HG02763 (cell line): ENCODE measurements around the gene NR5A2.

Experiments used
- ATAC-seq: cut with Tn5 transposase; IDR thresholded peaks from one replicate; pipeline ENCODE4 v1.9.1; 2021; ENCODE audit warnings: mild to moderate bottlenecking, moderate library complexity; ENCODE audit not compliant: unreplicated experiment

The NR5A2 gene

DNA sequence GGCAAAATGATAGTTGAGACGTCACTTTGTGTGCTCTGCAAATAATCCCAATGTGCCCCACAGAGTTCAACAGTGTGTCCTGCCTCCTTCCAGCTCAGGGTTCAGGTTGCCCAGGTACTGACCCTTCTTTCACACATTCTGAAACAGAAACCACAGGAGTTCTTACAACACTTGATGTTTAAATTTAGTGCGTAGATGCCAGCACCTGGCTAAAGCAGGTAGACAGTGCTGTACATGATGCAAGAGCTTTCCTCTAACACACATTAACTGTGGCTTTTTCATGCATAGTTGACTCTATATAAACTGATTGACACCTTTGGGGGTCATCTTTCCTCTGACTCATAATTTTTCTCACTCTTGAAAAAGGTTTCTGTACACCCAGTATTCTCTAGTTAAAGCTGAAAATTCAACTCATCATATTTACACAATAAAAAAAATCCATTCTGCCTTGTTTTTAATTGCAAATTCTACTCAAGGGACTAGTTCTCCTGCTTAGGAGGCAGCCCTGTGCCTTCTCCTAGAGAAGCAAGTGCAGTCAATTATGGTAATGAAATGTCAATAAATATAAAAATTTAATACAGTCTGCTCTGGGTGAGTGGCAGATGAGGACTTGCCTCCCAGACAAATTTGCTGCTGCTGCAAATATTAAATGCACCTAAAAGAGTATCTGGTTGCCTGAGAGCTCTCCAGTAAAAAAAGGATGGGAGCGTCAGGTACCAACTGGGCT, 91.4 kb downstream of the NR5A2 start:
- no peak for ATAC-seq

DNA sequence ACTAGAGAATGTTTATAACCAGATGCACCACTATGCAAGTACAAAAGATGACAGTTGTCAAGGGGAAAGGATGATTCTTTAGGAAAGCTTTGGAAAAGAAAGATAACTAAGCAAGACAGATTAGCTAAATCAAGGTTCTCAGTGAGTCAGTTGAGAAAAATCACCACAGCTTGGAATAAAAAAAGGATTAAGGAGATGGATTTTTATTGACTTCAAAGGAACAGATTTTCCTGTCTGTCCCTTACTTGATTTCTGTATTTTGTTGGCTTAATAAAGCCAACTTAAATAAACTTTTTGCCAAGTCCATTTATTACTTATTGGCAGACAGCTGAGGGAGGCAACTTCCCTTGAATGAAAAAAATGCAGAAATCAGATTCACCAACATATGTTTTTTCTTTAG, 93.9 kb downstream of the NR5A2 start:
- ATAC-seq, result no peak

DNA sequence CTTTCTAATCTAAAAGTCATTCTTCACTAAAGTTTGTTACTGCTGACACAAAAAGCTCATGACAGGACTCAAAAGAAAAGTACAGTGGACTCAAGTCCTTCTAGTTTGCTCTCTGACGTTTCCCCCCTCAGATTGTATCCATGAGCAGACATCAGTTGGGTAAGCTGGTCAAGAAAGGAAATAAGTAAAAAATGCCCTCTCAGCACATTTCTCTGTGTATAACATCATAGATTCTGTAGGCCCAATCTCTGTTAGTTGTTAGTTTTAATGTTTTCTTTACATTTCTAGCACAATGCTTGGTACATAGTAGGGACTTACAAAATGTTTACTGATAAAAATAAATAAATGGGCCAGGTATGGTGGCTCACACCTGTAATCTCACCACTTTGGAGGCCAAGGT, 96.8 kb downstream of the NR5A2 start:
- no peak for ATAC-seq

DNA sequence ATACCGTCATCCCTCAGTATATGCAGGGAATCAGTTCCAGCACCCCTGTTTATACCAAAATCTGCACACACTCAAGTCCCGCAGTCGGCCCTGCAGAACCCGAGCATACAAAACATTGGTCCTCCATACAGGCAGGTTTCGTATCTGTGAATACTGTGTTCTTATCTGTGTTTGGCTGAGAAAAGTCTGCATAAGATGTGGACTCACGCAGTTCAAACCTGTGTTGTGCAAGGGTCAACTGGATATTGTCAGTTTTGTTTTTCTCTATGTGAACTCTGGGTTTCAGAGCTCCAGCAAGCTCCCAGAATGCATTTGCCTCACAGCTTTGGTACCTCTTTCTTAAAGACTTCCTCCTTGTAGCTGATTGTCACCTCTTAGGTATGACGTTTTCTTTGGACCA, 100.6 kb downstream of the NR5A2 start:
- ATAC-seq, result no peak

DNA sequence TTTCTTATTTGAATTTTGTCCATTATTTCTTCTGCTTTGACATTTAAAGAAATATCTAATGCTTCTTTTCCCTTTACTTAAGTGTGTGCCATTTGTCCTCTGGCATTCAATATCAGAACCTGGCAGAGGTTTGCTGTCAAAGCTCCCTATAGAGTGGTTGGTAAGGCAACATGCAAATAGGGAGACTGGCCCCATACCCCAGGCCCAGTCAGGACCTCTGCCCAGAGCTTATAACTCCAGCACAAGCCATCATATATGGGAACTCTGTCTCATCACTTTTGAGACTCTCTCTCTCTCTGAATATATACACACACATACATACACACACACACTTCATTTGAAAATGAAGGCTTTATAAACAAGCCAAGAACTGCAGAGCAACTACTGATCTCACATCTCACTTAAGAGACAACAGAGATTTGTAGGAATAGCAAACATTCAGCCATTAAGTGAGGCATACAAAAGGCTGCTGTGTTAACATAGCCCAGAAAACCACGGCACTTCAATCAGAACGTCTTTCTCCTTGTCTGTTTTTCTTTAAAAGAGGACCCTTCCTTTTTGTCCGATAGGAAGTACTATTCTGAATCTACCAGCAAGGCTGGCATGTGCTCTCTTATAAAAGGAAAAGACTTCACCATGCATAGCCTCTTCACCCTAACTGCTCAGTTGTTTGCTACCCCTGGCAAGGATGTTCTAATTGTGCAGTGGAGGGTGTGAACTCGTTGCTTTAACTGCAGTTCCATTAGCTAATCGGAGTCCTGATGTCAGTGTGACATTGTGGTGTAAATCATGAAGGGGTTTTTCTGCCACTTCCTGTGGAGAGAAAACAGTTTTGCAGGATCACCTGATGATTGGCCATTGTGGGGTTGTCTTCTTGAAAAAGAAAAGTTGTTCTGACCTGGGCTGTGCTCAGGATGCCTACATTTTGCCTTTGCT, 101.7 kb downstream of the NR5A2 start:
- ATAC-seq, result no peak

DNA sequence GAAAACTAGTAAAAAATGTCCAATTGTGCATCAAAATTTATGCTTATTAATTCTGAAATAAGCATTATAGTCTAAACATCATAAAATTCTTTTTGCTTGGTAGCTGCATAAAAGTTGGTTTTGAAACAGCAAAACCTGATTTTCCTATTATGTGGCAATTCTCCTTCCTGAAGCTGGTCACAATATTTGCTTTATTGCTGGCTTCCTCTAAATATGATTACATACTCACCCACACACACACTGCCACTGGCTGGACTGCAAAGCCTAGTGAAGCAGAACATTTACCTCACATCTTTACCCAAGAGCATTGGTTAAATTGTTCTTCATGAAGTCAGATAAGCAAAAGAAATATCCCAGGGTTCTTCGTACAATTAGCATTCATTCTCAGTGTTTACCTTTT, 103.0 kb downstream of the NR5A2 start:
- ATAC-seq, result no peak

DNA sequence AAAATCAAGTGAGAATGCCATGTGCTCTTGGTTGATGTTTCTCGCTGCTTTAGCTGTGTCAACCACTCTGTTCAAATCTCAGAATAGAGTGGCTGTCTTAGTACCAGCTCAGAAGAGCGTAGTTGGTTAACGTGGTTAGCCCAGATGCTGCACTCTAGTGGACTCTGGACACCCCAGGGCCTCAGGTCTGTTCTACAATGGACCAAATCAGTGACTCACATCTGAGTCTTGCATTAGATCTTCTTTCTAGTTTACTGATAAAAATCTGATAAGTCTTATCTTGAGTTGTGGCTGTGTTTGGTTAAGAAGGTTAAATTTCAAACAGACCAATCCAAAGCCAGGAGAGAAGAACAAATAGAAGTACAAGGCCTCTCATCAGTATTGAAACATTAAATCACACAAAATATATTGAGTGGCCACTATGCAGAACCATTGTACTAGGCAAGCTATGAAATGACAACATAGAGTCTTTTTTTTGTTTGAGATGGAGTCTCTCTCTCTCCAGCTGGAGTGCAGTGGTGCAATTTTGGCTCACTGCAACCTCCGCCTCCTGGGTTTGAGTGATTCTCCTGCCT, 104.1 kb downstream of the NR5A2 start:
- no peak for ATAC-seq

DNA sequence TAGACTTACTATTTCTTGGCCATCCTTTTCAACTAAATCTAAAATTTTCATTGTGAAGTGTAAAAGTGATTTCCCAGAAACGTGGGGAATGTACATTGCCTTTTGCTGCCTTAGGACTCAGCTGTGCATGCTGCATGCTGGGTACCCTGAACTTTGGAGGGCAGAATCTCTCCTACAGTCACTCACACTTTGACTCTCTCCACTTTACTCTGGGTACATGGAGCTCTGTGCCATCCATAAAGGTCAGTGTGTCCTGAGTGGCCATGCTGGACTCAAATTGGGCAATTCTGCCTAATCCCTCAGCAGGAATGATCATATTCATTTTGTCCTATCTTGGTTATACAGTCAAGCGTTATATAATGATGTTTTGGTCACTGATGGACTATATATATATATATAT, 105.6 kb downstream of the NR5A2 start:
- no peak for ATAC-seq

DNA sequence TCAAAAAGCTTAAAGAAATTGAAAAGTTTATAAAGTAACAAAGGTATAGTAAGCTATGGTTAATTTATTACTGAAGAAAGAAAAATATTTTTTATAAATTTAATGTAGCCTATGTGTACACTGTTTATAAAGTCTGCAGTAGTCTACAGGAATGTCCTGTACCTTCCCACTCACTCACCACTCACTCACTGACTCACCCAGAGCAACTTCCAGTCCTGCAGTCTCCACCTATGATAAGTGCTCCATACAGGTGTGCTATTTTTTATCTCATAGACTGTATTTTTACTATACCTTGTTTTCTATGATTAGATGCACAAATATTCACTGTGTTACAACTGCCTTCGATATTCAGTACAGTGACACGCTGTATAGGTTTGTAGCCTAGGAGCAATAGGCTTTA, 106.6 kb downstream of the NR5A2 start:
- no peak for ATAC-seq

DNA sequence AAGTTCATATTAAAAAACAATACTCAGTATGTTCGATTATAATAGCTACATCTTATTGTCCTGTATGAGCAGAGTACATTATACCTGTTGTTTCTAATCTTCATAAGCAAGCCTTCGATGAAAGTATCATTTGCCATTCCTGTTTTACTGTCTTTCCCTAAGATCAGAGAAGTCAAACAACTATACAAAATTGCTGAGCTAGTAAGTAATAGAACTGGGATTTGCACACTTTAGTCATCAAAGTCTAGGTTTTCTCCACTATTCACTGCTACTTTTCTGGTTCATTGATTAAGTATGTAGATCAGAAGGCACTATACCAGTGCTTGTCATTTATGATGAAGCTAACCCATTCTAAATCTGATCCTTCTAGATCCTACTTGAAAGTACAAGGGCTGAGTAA, 108.9 kb downstream of the NR5A2 start:
- ATAC-seq, result no peak

DNA sequence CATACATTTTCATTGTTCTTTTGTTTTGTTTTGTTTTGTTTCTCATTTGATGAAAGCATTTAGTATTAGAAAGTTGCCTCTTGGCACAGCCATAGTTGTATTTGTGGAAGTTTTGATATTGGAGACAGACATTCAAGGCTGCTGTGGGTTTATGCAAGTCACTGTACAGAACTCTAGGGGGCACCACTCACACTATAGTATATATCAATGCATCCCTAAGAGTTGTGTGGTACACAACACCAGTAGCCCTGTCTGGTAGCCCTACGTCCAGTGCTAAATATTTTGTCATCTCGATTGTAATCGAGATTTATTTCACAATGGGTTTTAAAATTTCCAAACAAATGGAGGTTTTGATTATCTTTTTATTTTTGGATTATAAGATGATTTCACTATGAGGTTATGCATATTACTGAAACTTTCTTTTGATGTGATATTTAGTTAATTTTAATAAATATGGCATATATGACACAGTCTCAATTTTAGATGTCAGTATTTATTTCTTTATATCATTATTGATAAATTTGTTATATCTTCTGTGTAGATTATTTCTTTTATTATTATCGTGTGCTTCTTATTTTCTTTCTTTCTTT, 112.2 kb downstream of the NR5A2 start:
- peak; percentile 73 for ATAC-seq

DNA sequence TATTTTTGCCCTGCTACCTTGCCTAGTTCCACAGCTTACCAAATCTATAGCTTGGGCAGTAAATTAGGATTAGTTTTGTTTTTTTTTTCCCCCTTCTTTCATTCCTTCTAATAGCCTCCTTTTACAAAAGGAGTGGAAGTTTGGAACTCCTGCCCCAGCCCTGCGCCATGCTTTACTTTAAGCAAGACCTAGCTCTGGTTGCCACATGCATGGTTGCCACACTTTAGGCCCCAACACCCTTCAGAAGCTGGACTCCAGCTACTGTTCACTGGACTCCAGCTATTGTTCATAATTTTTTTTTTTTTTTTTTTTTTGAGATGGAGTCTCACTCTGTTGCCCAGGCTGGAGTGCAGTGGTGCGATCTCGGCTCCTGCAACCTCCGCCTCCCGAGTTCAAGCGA, 115.8 kb downstream of the NR5A2 start:
- ATAC-seq, result no peak

DNA sequence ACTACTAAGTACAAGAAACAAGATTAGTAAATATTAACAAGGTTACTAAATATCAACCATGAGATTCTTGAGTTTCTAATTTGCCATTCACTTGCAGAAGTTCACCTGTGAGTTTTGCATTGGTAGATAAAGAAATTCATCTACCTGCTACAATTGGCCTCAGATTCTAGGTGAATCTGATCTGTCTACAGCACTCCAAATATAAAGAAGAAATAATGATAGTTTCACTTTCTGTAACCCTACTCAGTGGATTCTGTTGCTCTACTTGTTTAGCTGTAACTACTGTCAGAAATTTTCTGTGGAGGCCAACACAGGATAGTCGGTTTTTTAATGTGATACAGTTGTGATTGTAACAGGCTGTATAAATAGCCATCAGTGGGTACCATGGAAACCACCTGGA, 118.6 kb downstream of the NR5A2 start:
- ATAC-seq, result no peak

DNA sequence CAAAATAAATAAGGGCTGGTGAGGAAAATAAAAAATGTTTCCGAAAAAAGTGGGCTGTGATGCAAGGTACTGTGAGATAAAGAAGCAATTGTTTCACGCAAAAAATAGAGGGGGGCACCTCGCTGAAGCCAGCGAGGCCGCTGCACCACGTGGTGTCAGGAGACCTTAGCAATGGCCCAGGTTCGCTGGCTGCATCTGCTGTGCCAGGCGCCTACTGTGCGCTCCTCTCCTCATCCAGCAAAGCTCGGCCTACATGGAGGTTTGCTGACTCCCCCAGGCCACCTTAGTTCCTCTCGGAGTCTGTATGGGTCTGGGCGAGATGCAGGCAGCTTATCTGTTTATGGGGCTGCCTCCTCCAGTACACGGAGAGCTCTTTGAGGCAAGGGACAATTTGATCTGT, 119.6 kb downstream of the NR5A2 start:
- no peak for ATAC-seq

DNA sequence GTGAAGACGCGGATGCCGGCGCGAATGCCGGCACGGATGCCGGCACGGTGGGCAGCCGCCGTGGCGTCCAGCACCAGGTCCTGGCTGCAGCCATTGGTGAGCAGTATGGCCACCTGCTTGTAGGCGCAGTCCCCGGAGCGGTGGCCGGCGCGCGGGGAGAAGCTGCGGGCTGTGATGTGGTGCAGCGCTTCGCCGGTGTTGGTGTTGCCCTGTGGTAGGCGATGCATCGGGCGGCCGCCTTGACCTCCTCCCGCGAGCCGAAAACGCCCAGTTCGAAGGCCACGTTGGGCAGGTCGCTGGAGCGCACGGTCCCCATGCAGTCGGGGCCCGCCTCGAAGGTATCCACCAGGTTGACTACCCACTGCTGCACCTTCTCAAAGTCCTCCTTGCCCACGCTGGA, 120.2 kb downstream of the NR5A2 start:
- ATAC-seq, result no peak

DNA sequence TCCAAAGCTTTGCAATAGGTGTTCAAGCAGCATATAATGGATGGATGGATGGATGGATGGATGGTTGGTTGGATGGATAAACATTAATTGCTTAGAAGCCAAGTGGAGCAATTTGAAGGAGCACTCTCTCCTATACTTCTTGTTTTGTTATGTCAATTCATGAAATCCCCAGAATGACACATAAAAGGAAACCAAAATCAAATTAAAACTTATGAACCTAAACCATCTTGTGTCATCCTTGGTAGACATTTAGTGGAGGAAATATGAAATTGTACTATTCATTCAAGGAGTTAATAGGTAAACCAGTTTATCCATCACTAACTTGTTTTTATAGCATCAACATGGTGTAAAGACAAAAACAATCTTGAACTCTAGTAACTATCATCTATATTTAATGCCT, 122.5 kb downstream of the NR5A2 start:
- ATAC-seq, result no peak

DNA sequence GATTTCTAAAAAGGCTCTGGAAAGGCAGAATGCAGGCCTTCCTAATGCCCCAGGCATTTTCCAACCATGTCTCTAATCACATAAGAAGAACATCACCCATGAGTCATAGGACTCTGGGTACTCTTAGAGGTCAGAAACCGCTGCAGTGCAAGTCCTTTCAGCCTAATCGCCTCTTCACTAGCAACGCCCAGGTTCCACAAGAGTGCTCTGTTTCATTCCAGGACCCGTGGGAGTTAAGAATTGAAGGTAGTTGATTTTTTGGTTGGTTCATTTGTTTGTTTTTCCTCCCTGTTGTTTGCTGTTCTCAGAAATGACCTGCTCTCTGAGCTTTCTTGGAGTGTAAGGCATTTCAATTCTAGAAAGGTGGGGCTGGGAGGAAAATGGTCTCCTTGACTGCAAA, 123.2 kb downstream of the NR5A2 start:
- peak; percentile 39 for ATAC-seq

DNA sequence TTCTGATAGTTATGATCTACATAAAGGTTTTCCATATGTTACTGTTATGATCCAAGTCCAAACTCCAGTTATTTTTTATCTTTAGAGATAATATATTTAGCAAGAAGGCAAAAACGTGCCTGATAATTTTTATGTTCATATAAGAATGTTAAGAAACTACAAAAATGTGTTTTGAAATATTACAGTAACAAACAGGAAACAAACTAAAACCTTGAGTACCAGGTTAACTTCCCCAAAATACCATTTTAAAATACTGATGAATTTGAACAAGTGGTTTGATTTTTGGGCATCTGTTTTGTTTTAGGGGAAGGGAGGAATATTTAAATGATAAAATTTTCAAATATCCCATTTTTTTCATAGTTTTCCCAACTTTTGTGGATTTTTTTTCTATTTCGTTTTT, 124.8 kb downstream of the NR5A2 start:
- no peak for ATAC-seq

DNA sequence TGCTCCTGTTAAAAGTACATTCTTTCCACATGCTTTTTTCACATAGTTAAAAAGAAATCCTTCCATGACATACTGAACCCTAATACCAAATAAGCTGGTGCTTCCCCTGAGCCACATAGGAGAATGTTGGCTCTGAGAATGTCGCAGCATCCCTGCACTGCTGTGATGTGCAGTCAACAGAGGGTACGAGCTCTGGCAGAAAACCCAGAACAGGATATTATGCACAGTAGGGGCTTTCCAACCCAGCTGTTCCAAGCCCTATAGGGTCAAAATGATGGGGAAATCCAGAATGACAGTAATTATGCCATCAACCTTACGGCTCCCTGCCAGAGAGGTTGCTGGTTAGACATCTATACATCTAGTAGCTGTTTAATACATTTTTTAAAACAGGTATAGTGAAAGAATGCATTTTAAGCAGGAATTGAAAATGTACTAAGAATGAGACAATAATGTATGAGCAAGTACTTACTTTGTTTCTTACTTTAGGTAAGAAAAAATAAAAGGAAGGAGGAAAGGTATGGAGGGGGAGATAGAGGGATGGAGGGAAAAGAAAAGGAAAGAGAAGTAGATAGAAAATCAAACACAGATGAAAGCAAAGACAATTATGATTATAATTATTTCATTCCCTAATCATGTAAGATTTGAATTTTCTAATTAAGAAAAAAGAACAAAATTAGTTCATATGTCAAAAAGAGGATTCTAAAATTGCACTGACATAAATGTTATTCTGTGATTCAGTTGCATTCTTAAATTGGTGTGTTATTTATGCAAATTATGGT, 126.0 kb downstream of the NR5A2 start:
- peak; percentile 56 for ATAC-seq

DNA sequence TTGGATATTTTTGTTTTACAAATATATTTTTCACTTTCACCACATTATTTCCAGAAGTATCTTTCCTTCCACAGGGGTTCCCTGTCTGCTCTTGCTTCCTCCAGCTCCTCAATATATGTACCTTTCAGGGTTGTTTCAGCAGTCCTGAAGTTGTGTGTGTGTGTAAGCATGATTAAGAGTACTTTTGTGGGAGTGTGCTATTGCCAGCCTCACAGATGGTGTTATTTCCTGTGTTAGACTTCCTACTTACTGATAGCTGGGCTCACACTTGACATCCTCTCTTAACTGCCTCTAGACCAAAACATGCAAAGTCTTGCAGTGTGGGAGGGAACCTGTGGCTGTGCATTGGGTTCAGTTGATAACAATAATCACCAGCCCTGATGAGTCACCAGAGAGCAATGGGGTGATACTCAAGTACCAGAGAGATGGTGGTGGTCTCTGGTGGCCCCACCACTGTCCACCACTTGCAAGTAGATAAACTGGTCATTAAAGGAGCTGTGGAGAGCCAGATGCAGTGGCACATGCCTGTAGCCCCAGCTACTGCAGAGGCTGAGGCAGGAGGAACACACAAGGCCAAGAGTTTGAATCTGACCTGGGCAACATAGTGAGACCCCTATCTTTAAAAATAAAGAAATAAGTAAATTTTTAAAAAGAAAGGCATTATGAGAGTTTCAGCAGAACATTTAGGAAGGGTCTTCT, 126.7 kb downstream of the NR5A2 start:
- ATAC-seq, result peak; percentile 83
